Kidney (tissue), 14 donors: ENCODE results near the gene HM13. TPM values are rescaled to one million over a fixed set of nuclear protein-coding genes. Genes with fewer than 3 reads are reported as not detected.

ENCODE experiments used
- DNase-seq, 5 donors: peaks; one replicate each; pipeline ENCODE4 v3.0.0-alpha.2; 2013 to 2020
- FAIRE-seq: peaks from 2 replicates; lab custom pipeline; 2012; peaks lifted over from hg19 to GRCh38; lab: Jason Lieb, UNC
- H3K27ac ChIP-seq, 2 donors: one replicate each; pipeline ENCODE4 v1.7.0; 2013; ENCODE audit warnings: low read depth in 2 of 2, low read length in 2 of 2, inconsistent platforms in 1 of 2
- H3K27me3 ChIP-seq: one replicate; pipeline ENCODE4 v1.7.1; 2013; ENCODE audit warnings: low read length, inconsistent platforms; ENCODE audit not compliant: control insufficient read depth, insufficient read depth
- H3K36me3 ChIP-seq, 3 donors: one replicate each; pipeline versions ENCODE4 v1.7.0 to v1.7.1; 2013; ENCODE audit warnings: low read length in 3 of 3, control low read depth in 1 of 3, inconsistent platforms in 1 of 3; ENCODE audit not compliant: insufficient read depth in 3 of 3, control insufficient read depth in 2 of 3
- H3K4me1 ChIP-seq, 3 donors: one replicate each; pipeline versions ENCODE4 v1.7.0 to v1.7.1; 2013; ENCODE audit warnings: low read length in 3 of 3, inconsistent platforms in 1 of 3, low read depth in 1 of 3; ENCODE audit not compliant: control insufficient read depth in 2 of 3, insufficient read depth in 2 of 3
- H3K4me3 ChIP-seq, 3 donors: one replicate each; pipeline versions ENCODE4 v1.7.0 to v1.8.1; 2013; ENCODE audit warnings: low read length in 3 of 3, control low read depth in 1 of 3, inconsistent platforms in 1 of 3
- H3K9ac ChIP-seq, 3 donors: one replicate each; pipeline versions ENCODE4 v1.7.0 to v1.7.1; 2013; ENCODE audit warnings: low read length in 3 of 3, control low read depth in 1 of 3, inconsistent platforms in 1 of 3
- H3K9me3 ChIP-seq, 3 donors: one replicate each; pipeline versions ENCODE4 v1.7.0 to v1.7.1; 2013; ENCODE audit warnings: low read length in 3 of 3, control low read depth in 1 of 3, inconsistent platforms in 1 of 3; ENCODE audit not compliant: control insufficient read depth in 2 of 3, insufficient read depth in 1 of 3
- CTCF ChIP-seq: IDR thresholded peaks from 3 replicates; pipeline ENCODE4 v1.5.1; 2012; ENCODE audit warnings: mild to moderate bottlenecking, moderate library complexity, borderline replicate concordance; ENCODE audit not compliant: insufficient read depth; ENCODE audit errors: extremely low read depth
- intact Hi-C: fragments of 100-400 bp; cut with DNase I; formaldehyde crosslinking; loops from one replicate; pipeline ENCODE4 v1.11.1; 2022
- polyA plus RNA-seq: library from polyadenylated mRNA; stranded (reverse); fragments of 350-450 nt; fragmentation: Illumina TruSeq; extraction: RNeasy Lipid Tissue Mini Kit (QIAGEN cat#74804); gene quantifications from one replicate; pipeline ENCODE4 v1.2.3, GENCODE V29; 2014; ENCODE audit warnings: low read depth, low replicate concordance; ENCODE audit not compliant: insufficient read depth
- total RNA-seq: library from RNA; stranded (reverse); fragmentation: NEBNext Ultra II Directional; extraction: Animal tissue kit (Norgen Biotek cat#: 25700); gene quantifications from one replicate; pipeline ENCODE4 v1.2.1, GENCODE V29; 2021
- donor health status: control.
- donor health status: control.
- donor health status: control.
- donor health status: control.
- donor health status: control.
- donor health status: DM: yes; HTN: yes; CAD: no.
- donor health status: Normal renal cell carcinoma (clear cell type).

The HM13 gene
- total and polyA plus RNA-seq, 2 donors from 2014 or later = 154 to 174 TPM

GRCh38 chr20:31596831-31597480 lies 82.7 kb downstream of the HM13 start:
- no peak overlapping the region for H3K4me3 ChIP-seq
- FAIRE-seq (no peak), DNase-seq (no peak)
- H3K36me3 ChIP-seq = no peaks in the 10 kb centered on the region
- no peaks in the 10 kb centered on the region for H3K27me3 ChIP-seq
- TF ChIP-seq CTCF = no peak
- H3K4me1 ChIP-seq = peaks cover 2 to 8% (median 8%) of the 10 kb centered on the region in 3 donors
- peak overlapping the region; percentile 16 to 63 for H3K27ac ChIP-seq
- H3K9me3 ChIP-seq = no peaks in the 10 kb centered on the region
- peak overlapping the region in 1 of 3 donors; percentile 10 for H3K9ac ChIP-seq
- intact Hi-C loops = no loop called here

DNA sequence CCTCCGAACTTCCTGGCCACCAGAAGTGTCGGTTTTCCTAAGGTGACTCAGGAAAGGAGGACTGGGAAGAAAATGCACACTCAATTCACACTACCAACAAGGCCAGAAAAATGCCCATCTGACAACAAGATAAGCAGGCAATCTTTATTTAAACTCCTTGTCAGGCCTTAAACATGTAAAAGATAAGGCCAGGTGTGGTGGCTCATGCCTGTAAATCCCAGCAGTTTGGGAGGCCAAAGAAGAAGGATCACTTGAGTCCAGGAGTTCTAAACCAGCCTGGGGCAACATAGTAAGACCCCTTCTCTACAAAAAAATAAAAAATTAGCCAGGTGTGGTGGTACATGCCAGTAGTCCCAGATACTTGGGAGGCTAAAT lies 83.2 kb downstream of the HM13 start:
- Histone ChIP-seq H3K27me3 (no peaks in the 10 kb centered on the region), H3K36me3 (no peaks in the 10 kb centered on the region), H3K9ac (peak overlapping the region in 1 of 3 donors; percentile 10), H3K4me1 (peaks cover 2 to 10% (median 8%) of the 10 kb centered on the region in 3 donors), H3K9me3 (no peaks in the 10 kb centered on the region), H3K27ac (no peak overlapping the region), H3K4me3 (no peak overlapping the region)
- intact Hi-C loops = no loop called here
- FAIRE-seq (no peak), DNase-seq (no peak)
- no peak for TF ChIP-seq CTCF

- H3K4me3 ChIP-seq = no peak overlapping the region
- H3K4me1 ChIP-seq = peaks cover 0 to 8% (median 6%) of the 10 kb centered on the region in 3 donors
- H3K9me3 ChIP-seq = no peaks in the 10 kb centered on the region
- DNase-seq (no peak), FAIRE-seq (no peak)
- H3K9ac ChIP-seq = peak overlapping the region in 1 of 3 donors; percentile 2
- no peak for TF ChIP-seq CTCF
- intact Hi-C loops = no loop called here
- H3K27ac ChIP-seq = peak overlapping the region in 1 of 2 donors; percentile 33
- H3K36me3 ChIP-seq = no peaks in the 10 kb centered on the region
- no peaks in the 10 kb centered on the region for H3K27me3 ChIP-seq
Observed at GRCh38 chr20:31602431-31602778, 88.2 kb downstream of the HM13 start.
